Adipose tissue (tissue), 3 donors: ENCODE results near the gene EIF5A2. TPM values are rescaled to one million over a fixed set of nuclear protein-coding genes. Genes with fewer than 3 reads are reported as not detected.

Experiments used
- H3K27ac ChIP-seq: one replicate; pipeline ENCODE4 v1.5.1; 2013; ENCODE audit warnings: low read depth, low read length
- WGBS, 3 donors: extraction: QIAGEN DNeasy Blood & Tissue Kit; methylation state at CpG; one replicate each; pipeline ENCODE4 v1.1.7; 2013; 5-methylcytosine and 5-hydroxymethylcytosine counted together
- polyA plus RNA-seq, 3 donors: library from polyadenylated mRNA; stranded (reverse); fragments of 200-250 nt; gene quantifications; one replicate each; pipeline ENCODE4 v1.2.3, GENCODE V29; 2013
- donor health status: healthy with polysubstance abuse.
- donor health status: Bipolar disorder and iron deficiency.
- donor health status: healthy.

Gene EIF5A2
- polyA plus RNA-seq, 3 donors = 1.3 to 3.1 (median 2.7) TPM

DNA sequence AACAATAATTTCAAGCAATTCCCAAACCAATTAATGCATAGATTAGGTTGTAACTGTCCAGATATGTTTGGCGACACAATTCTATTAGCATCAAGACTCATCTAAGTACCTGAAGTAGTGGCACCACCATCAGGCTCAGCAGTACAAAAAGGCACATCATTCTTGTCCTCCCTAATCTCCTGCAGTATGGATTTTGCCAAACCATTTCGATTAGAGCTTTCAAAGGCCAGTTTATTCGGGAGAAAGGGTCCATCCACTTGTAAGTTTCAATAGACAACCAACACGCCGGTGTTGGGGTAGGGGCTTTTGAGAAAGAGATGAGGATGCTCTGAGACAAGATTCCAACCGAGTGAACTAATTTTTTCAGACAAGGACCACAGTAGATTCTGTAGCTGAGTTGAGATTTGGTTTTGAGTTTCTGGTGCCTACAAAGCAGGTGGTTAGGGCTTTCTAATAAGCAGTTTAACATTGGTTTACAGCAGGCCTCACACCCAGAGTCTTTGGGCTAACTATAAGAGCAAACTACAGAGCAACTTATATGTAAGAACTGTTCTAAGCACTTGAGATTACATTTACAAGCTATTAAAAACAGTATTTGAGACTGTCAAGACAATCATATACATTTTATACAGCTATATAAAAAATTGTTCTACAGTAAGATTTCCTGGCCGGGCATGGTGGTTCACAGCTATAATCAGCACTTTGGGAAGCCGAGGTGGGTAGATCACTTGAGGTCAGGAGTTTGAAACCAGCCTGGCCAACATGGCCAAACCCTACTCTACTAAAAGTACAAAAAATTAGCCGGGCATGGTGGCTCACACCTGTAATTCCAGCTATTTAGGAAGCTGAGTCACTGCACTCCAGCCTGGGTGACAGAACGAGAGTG, 43.0 kb downstream of the EIF5A2 start:
- WGBS, 3 donors = 82 to 89% (median 88%) methylated on average over 10 of the region's 10 CpGs
- H3K27ac ChIP-seq = no peak overlapping the region

DNA sequence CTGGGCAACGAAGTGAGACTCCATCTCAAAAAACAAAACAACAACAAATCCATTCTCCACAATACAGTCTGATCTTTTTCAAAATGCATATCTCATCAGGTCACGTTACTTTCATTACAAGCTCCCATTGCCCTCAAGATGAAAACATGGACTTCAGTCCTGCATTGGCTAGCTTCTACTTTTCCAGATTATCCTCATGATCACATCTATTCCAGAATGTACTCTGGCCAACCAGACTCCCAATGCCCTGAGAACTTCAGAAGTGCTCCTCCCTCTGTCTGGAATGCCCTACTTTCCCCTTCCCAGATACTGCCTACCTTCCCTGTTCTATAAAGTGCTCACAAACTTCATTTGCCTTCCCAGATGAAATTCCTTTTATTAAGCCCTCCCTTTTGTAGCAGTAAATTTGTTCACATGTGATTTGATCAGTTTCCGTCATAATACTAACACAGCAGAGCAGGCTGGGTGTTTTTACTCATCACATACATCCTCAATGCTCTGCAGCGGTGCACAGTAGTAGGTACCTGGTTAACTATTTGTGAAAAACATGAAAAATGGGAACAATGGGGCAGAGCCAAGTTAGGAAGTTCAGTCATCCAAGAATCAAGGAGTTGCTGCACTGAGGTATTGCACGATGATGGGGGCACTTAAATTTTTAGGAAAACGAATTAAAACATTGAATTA, 43.8 kb downstream of the EIF5A2 start:
- WGBS, 3 donors = 81 to 91% (median 89%) methylated on average over 6 of the region's 6 CpGs
- H3K27ac ChIP-seq = no peak overlapping the region

DNA sequence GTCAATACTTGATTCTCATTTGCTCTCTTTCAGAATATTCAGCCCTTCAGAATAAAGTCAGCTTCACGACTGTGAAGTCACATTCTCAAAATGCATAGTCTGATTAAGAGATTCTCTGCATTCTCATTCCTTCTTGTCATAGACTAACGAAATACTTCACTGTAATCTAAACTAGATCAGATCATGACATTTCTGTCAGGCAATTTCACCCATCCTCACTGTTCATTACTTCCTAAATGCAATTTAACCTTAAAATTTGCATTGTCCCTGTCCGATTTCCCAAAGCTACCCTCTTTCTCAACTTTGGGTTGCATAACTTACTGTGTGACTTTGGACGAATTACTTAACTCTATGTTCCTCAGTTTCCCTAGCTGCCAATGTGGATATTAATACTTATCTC, 44.6 kb downstream of the EIF5A2 start:
- WGBS, 3 donors = 56 to 84% (median 64%) methylated on average over 4 of the region's 4 CpGs
- H3K27ac ChIP-seq = no peak overlapping the region

DNA sequence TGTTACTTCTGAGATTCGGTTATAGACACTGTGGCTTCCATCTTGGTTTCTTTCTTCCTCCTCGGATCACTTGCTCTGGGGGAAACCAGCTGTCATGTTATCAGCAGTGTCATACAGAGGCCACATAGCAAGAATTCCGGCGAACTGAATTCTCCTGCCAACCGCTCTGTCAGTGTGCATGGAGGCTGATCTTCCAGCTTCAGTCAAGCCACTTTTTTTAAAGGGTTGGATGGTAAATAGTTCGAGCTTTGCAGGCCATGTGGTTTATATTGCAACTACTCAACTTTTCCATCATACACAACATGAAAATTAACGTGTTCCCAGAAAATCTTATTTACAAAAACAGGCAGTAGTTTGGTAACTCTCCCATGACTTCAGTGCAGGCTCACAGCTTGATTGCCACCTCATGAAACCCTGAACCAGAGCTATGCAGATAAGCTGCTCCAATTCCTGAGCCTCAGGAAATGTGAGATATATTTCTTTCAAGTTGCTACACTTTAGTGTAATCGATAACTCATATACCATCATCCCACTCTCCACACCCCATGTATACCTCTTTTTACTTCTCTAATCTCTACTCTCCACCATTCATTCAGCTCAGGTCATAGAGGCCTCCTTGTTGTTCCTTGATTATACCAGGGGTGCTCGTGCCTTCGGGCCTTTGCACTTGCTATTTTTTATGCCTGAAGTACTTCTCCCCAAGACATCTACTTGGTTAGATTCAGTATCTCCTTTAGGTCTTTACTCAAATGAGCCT, 45.6 kb downstream of the EIF5A2 start:
- 82 to 84% (median 82%) methylated on average over 10 of the region's 10 CpGs for WGBS, 3 donors

DNA sequence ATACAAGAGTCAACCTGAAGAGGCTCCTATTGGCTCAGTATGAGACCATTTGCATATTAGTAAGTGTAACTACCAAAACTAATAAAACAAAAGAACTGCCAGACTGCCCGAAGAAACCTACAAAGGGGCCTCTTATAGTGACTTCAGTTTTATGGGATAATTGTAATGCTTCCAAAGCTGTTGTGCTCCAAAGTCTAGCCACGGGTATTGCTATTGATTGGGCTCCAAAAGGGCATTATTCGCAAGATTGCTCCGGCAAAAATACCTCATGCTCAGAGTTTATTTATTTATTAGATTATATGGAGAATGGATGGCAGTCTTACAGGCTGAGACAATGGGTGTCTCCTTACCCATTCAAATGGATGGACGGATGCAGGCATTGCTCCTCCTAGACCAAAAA, 49.8 kb downstream of the EIF5A2 start:
- 81 to 92% (median 91%) methylated on average over 5 of the region's 5 CpGs for WGBS, 3 donors
- no peak overlapping the region for H3K27ac ChIP-seq

More for the DNA sequence above, 45.6 kb downstream of the EIF5A2 start:
- no peak overlapping the region for H3K27ac ChIP-seq

DNA sequence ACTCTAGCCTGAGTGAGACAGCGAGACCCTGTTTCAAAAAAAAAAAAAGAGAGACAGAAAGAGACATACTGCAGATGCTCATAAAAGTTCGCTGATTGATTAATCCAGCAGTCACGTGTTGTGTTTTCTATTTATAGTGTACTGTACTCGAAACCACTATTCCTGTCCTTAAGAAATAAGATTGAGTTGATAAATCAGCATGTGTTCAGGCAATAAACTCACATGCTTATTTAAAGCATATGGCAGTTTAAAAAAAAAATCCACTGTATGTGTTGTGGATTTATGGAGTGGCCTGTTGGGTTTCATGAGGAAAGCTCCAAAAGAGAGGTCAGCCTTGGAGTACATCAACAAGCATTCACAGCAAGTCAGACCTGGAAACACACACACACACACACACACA, 56.1 kb downstream of the EIF5A2 start:
- 66 to 73% (median 70%) methylated on average over 4 of the region's 4 CpGs for whole genome bisulfite sequencing, 3 donors
- no peak overlapping the region for H3K27ac ChIP-seq

DNA sequence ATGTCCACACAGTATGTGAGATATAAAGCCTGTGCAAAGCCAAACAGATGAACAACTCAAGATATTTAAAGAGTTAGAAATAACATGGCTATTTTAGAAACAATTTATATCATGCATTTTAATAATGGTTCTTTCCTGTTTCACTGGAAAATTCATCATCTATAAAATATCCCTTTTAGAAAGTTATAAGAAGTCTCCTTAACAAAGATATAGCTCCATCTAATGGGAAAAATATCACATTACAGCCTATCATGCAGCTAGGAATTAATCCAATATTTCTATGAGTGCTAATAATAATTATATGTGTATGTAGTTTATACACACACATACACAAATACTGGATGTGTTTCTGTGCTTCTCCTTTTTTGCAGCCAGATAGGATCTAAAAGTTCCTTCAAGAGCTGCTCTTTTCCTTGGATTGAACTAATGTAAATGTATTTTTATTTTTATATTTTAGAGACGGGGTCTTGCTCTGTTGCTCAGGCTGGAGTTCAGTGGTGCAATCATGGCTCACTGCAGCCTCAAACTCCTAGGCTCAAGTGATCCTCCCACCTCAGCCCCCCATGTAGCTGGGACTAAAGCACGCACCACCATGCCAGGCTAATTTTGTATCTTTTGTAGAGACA, 60.0 kb downstream of the EIF5A2 start:
- H3K27ac ChIP-seq = no peak overlapping the region
- WGBS, 3 donors = 94 to 96% (median 95%) methylated on average over 2 of the region's 2 CpGs

DNA sequence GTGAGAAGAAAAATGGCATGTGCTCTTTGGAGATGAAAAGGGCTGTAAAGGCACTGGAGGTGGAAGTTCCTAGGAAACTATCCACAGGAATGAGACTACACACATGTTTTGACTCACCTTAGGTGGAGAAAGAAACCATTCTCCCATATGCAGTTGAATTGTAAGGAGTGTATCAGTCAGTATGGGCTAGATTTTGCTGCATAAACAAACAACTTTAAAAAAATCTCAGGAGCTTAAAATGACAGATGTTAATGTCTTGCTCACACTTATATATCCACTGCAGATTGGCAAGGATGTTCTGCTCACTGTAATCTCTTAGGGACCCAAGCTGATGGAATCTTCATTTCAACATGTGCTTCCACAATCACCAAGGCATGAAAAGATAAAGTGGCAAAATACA, 64.1 kb downstream of the EIF5A2 start:
- no peak overlapping the region for H3K27ac ChIP-seq

DNA sequence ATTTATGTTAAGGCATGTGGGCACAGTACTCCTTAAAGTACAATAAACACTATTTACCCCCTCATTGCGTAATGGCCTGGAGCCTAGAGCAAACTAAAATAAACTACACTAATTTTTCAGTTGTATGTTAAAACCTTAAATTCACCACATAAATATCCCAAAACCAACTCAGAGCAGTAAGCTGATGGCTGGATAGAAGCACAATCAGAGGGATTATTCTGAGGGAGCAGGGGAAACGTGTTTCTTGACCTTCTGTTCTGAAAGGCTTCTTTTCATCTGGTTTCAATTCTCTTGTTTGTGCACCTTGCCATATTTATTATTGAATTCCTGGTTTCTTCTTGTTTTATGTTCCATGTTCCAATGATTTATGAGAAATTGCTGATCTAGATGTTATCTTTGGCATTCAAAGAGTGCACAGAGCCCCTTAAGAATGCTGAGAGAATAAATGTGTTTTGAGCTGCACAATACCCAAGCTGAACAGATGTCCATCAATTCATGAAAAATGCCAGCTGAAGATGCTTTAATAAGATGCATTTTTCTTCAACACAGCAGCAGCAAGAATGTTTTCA, 68.1 kb downstream of the EIF5A2 start:
- 84 to 89% (median 88%) methylated on average over 2 of the region's 2 CpGs for WGBS, 3 donors

DNA sequence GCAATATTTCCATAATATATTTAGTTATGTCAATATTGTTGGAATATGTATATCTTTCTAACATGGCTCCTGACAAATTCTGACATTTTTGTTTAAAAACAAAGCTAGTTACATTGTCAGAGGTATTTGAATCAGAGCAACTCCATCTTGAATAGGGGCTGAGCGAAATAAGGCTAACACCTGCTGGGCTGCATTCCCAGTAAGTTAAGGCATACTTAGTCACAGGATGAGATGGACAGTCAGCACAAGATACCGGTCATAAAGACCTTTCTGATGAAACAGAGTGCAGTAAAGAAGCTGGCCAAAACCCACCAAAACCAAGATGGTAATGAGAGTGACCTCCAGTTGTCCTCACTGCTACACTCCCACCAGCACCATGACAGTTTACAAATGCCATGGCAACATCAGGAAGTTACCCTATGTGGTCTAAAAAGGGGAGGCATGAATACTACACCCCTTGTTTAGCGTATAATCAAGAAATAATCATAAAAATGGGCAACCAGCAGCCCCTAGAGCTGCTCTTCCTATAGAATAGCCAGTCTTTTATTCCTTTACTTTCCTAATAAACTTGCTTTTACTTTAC, 68.8 kb downstream of the EIF5A2 start:
- WGBS, 3 donors = 83 to 91% (median 86%) methylated on average over 3 of the region's 3 CpGs
- H3K27ac ChIP-seq = no peak overlapping the region

More for the DNA sequence above, 68.1 kb downstream of the EIF5A2 start:
- H3K27ac ChIP-seq = no peak overlapping the region

Other genes with a start within 250 kb of the EIF5A2 start
- 100 to 1,000 TPM in 2 of 3 donors, 10 to 100 TPM in 1; 88.4 to 171 (median 104) TPM for gene RPL22L1, start 38.4 kb downstream of the EIF5A2 start, polyA plus RNA-seq
- gene SLC2A2, start 118.1 kb upstream of the EIF5A2 start, polyA plus RNA-seq = under 1 TPM in 1 of 3 donors, not detected in 2; 0.56 TPM